HepG2 (cell line): ENCODE data around the gene HDAC3. TPM values are rescaled to one million over a fixed set of nuclear protein-coding genes. Genes with fewer than 3 reads are reported as not detected.

ENCODE experiments used
- CBFB ChIP-seq: sonication (generic); formaldehyde crosslinking; IDR thresholded peaks from 2 replicates; pipeline ENCODE4 v1.4.0; 2020; ENCODE audit warnings: missing genetic modification reagents
- HNRNPL ChIP-seq: fragments of 200-400 bp; formaldehyde crosslinking; IDR thresholded peaks from 2 replicates; pipeline ENCODE4 v1.6.1; 2017; ENCODE audit warnings: mild to moderate bottlenecking, low read depth, low read length
- JDP2 ChIP-seq: sonication (generic); formaldehyde crosslinking; IDR thresholded peaks from 2 replicates; pipeline ENCODE4 v1.8.1; 2022; ENCODE audit warnings: missing genetic modification reagents, borderline replicate concordance
- KAT7 ChIP-seq: IDR thresholded peaks from 2 replicates; pipeline ENCODE4 v1.6.1; 2018; ENCODE audit warnings: borderline replicate concordance, missing compliant biosample characterization
- NR2F6 ChIP-seq, 2 experiments: IDR thresholded peaks; 2 replicates each; pipeline ENCODE4 v1.6.1; 2016; ENCODE audit warnings: antibody characterized with exemption in 1 of 2, mild to moderate bottlenecking in 1 of 2
- PHF20 ChIP-seq: sonication (generic); formaldehyde crosslinking; IDR thresholded peaks from 2 replicates; pipeline ENCODE4 v1.5.0; 2020; ENCODE audit warnings: mild to moderate bottlenecking, missing genetic modification reagents
- SALL2 ChIP-seq: sonication (generic); formaldehyde crosslinking; IDR thresholded peaks from 2 replicates; pipeline ENCODE4 v1.8.1; 2023; ENCODE audit warnings: mild to moderate bottlenecking, missing genetic modification reagents, inconsistent platforms
- SIN3B ChIP-seq: fragments of 150-350 bp; IDR thresholded peaks from 2 replicates; pipeline ENCODE4 v1.6.1; 2014; ENCODE audit warnings: low read length
- SP5 ChIP-seq: IDR thresholded peaks from 2 replicates; pipeline ENCODE4 v1.6.1; 2016; ENCODE audit warnings: low read depth, borderline replicate concordance
- SRSF9 ChIP-seq: fragments of 200-400 bp; formaldehyde crosslinking; IDR thresholded peaks from 2 replicates; pipeline ENCODE4 v1.6.1; 2018; ENCODE audit warnings: borderline replicate concordance, mild to moderate bottlenecking, low read depth, low read length; ENCODE audit not compliant: insufficient read depth, poor library complexity, severe bottlenecking
- TBL1XR1 ChIP-seq: fragments of 150-350 bp; IDR thresholded peaks from 2 replicates; pipeline ENCODE4 v1.6.1; 2014; ENCODE audit warnings: borderline replicate concordance, low read length; ENCODE audit not compliant: partially characterized antibody
- TSC22D2 ChIP-seq: sonication (generic); formaldehyde crosslinking; IDR thresholded peaks from 2 replicates; pipeline ENCODE4 v1.5.1; 2020; ENCODE audit warnings: missing genetic modification reagents, mild to moderate bottlenecking, borderline replicate concordance
- ZNF121 ChIP-seq: sonication (generic); formaldehyde crosslinking; IDR thresholded peaks from 2 replicates; pipeline ENCODE4 v1.5.0; 2020; ENCODE audit warnings: mild to moderate bottlenecking, missing genetic modification reagents
- ZNF207 ChIP-seq: fragments of 450-650 bp; IDR thresholded peaks from 2 replicates; pipeline ENCODE4 v1.6.1; 2016; ENCODE audit warnings: antibody characterized with exemption, borderline replicate concordance
- ZNF256 ChIP-seq: sonication (generic); formaldehyde crosslinking; conservative IDR thresholded peaks from 2 replicates; pipeline ENCODE4 v1.4.0; 2020; ENCODE audit warnings: missing genetic modification reagents
- ZNF782 ChIP-seq: sonication (generic); formaldehyde crosslinking; IDR thresholded peaks from 2 replicates; pipeline ENCODE4 v1.4.0; 2020; ENCODE audit warnings: missing genetic modification reagents, mild to moderate bottlenecking, borderline replicate concordance
- ZSCAN30 ChIP-seq: sonication (generic); formaldehyde crosslinking; IDR thresholded peaks from 2 replicates; pipeline ENCODE4 v1.5.0; 2020; ENCODE audit warnings: mild to moderate bottlenecking, missing genetic modification reagents
- polyA plus RNA-seq, 8 experiments: library from polyadenylated mRNA; depleted of rRNA in 3 of 8; stranded (reverse) in 7 of 8; unstranded in 1 of 8; fragments of >200 nt; fragmentation: Illumina TruSeq in 4 of 8; extraction: Trizol in 4 of 8; gene quantifications; 2 replicates each; pipeline versions ENCODE4 v1.2.1 to v1.2.3, GENCODE V29; 2011 to 2016; ENCODE audit warnings: low read depth in 4 of 8, missing spikeins in 1 of 8, mixed read lengths in 1 of 8; ENCODE audit not compliant: insufficient read depth in 1 of 8
- total RNA-seq, 5 experiments: library from RNA; depleted of rRNA; stranded (reverse); fragments of >200 nt; fragmentation: Illumina TruSeq; extraction: Trizol; gene quantifications; 2 replicates each; pipeline ENCODE4 v1.2.3, GENCODE V29; 2016; ENCODE audit warnings: low read depth in 1 of 5
- TF ChIP-seq, protein P1 (sequence below): sonication (generic); formaldehyde crosslinking; IDR thresholded peaks from 2 replicates; pipeline ENCODE4 v1.5.1; 2020; ENCODE audit warnings: missing genetic modification reagents, mild to moderate bottlenecking, borderline replicate concordance
- TF ChIP-seq, protein P2 (sequence below): sonication (generic); formaldehyde crosslinking; IDR thresholded peaks from 2 replicates; pipeline ENCODE4 v1.8.1; 2023; ENCODE audit warnings: mild to moderate bottlenecking, missing genetic modification reagents
- TF ChIP-seq, protein P3 (sequence below): IDR thresholded peaks from 2 replicates; pipeline ENCODE4 v1.6.1; 2012; ENCODE audit warnings: low read depth, low read length, improper control_type of control experiment
- TF ChIP-seq, protein P4 (sequence below): sonication (generic); formaldehyde crosslinking; IDR thresholded peaks from 2 replicates; pipeline ENCODE4 v1.5.0; 2020; ENCODE audit warnings: mild to moderate bottlenecking, missing genetic modification reagents, borderline replicate concordance

Gene HDAC3
- total and polyA plus RNA-seq, 2 of the 13 experiments (the other 11 are each of a cell fraction or from before 2014, with no cell fraction given) = 84.0 to 94.1 TPM

DNA sequence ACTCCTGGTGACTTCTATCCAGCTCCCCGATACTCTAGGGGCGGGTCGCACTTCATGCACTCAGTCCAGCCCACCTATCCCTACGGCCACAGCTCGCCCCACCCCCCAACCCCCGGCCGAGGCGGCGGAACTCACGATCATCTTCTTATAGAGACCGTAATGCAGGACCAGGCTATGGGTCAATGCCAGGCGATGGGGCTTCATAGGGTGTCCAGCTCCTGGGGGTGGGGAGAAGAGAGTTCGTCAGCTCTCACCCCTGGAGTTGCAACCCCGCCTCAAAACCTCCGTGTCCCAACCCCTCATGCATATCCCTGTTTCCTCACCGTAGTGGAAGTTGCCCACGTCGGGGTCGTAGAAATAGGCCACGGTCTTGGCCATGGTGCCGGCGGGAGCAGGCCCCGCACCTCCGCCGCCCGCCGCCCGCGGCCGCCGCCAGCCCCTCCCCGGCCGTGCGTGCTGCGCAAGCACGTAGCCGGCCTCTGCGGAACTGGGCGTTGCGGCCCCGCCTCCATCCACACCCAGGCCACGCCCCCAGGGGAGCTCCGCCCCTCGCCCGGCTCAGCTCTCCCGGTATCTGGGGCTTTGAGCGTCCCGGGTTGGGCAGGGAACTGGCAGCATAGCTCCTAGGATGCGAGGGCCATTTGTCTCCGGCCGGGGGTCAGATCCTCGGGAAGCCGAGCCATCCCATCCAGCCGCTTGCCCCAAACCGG is at the start of gene HDAC3, which contains the start of gene RELL2 (continued):
- TF ChIP-seq, protein P1, sequence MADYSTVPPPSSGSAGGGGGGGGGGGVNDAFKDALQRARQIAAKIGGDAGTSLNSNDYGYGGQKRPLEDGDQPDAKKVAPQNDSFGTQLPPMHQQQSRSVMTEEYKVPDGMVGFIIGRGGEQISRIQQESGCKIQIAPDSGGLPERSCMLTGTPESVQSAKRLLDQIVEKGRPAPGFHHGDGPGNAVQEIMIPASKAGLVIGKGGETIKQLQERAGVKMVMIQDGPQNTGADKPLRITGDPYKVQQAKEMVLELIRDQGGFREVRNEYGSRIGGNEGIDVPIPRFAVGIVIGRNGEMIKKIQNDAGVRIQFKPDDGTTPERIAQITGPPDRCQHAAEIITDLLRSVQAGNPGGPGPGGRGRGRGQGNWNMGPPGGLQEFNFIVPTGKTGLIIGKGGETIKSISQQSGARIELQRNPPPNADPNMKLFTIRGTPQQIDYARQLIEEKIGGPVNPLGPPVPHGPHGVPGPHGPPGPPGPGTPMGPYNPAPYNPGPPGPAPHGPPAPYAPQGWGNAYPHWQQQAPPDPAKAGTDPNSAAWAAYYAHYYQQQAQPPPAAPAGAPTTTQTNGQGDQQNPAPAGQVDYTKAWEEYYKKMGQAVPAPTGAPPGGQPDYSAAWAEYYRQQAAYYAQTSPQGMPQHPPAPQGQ (CRISPR knock-in tag) = no peak
- TF ChIP-seq, protein P2, sequence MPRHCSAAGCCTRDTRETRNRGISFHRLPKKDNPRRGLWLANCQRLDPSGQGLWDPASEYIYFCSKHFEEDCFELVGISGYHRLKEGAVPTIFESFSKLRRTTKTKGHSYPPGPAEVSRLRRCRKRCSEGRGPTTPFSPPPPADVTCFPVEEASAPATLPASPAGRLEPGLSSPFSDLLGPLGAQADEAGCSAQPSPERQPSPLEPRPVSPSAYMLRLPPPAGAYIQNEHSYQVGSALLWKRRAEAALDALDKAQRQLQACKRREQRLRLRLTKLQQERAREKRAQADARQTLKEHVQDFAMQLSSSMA (CRISPR knock-in tag) = no peak; the same call in 1 of the 2 replicates
- no peak for TF ChIP-seq ZNF207
- no peak for TF ChIP-seq CBFB (CRISPR knock-in tag)
- TF ChIP-seq ZNF121 (CRISPR knock-in tag) = no peak
- TF ChIP-seq ZNF782 (CRISPR knock-in tag) = 0 out of 2 replicates have a peak, but pooled peaks have one; percentile 29
- TF ChIP-seq HNRNPL = 0 out of 2 replicates have a peak, but pooled peaks have one; percentile 34
- 0 out of 2 replicates have a peak, but pooled peaks have one; percentile 22 for TF ChIP-seq SP5
- no peak for TF ChIP-seq JDP2
- peak; percentile 45 for TF ChIP-seq PHF20 (CRISPR knock-in tag)
- TF ChIP-seq NR2F6 (IDR thresholded peaks at IDR 0.05) = no peak
- no peak for TF ChIP-seq NR2F6 (CRISPR knock-in tag; IDR thresholded peaks at IDR 0.05)
- TF ChIP-seq, protein P3, sequence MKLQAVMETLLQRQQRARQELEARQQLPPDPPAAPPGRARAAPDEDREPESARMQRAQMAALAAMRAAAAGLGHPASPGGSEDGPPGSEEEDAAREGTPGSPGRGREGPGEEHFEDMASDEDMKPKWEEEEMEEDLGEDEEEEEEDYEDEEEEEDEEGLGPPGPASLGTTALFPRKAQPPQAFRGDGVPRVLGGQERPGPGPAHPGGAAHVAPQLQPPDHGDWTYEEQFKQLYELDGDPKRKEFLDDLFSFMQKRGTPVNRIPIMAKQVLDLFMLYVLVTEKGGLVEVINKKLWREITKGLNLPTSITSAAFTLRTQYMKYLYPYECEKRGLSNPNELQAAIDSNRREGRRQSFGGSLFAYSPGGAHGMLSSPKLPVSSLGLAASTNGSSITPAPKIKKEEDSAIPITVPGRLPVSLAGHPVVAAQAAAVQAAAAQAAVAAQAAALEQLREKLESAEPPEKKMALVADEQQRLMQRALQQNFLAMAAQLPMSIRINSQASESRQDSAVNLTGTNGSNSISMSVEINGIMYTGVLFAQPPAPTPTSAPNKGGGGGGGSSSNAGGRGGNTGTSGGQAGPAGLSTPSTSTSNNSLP = no peak
- peak; percentile 75; the same call in 1 of the 2 replicates for TF ChIP-seq SALL2 (CRISPR knock-in tag)
- no peak for TF ChIP-seq TSC22D2
- TF ChIP-seq ZNF256 = no peak
- TF ChIP-seq SIN3B = no peak
- no peak for TF ChIP-seq ZSCAN30 (CRISPR knock-in tag)
- no peak for TF ChIP-seq SRSF9
- no peak for TF ChIP-seq KAT7
- TF ChIP-seq, protein P4, sequence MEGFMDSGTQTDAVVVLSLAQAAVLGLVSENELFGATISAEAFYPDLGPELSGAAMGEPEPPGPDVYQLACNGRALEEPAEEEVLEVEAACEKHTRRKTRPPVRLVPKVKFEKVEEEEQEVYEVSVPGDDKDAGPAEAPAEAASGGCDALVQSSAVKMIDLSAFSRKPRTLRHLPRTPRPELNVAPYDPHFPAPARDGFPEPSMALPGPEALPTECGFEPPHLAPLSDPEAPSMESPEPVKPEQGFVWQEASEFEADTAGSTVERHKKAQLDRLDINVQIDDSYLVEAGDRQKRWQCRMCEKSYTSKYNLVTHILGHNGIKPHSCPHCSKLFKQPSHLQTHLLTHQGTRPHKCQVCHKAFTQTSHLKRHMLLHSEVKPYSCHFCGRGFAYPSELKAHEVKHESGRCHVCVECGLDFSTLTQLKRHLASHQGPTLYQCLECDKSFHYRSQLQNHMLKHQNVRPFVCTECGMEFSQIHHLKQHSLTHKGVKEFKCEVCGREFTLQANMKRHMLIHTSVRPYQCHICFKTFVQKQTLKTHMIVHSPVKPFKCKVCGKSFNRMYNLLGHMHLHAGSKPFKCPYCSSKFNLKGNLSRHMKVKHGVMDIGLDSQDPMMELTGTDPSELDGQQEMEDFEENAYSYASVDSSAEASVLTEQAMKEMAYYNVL (CRISPR knock-in tag) = no peak
- TF ChIP-seq TBL1XR1 = no peak
